HG03103 (cell line): ENCODE results near the gene MCF2L.
"Not testable (repeated sequence)": the region's sequence is repeated elsewhere in the genome, so short reads cannot be mapped to it uniquely, and the experiment has no call there.

Source experiments
- ATAC-seq: cut with Tn5 transposase; IDR thresholded peaks from one replicate; pipeline ENCODE4 v1.9.1; 2021; ENCODE audit warnings: low read depth; ENCODE audit not compliant: unreplicated experiment

Gene MCF2L

DNA sequence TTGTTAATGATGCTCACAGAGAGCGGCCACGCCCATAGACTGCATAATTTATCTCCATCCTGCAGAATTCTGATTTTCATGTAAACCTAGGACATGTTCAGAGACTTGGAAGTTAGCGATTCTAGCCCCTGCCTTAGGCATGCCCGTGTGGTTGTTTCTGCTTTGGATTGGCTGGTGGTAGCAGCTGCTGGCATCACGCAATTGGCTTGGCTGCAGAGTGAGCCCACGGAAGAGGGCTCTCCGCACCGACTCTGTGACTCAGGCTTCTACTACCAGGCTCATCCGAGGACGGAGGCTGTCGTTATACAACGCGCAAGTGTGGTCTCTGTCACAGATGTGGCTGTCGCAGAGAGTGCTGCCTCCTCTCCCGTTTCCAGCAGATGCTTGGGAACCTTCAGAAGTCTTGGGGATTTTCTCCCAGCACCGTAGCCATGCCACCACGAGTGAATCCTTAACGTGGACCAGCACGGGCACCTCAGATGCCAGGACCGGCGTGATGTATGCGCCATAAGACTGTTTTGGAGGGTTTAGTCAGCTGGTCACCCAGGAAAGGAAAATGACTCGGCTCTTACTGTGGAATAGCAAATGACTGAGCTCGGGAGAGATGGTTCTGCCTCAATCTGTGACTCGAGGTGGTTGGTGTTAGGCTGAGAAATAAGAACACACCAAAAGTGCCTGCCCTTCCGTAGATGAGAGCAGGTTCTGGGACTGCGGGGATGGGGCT lies 75.5 kb downstream of the MCF2L start:
- no peak for ATAC-seq

DNA sequence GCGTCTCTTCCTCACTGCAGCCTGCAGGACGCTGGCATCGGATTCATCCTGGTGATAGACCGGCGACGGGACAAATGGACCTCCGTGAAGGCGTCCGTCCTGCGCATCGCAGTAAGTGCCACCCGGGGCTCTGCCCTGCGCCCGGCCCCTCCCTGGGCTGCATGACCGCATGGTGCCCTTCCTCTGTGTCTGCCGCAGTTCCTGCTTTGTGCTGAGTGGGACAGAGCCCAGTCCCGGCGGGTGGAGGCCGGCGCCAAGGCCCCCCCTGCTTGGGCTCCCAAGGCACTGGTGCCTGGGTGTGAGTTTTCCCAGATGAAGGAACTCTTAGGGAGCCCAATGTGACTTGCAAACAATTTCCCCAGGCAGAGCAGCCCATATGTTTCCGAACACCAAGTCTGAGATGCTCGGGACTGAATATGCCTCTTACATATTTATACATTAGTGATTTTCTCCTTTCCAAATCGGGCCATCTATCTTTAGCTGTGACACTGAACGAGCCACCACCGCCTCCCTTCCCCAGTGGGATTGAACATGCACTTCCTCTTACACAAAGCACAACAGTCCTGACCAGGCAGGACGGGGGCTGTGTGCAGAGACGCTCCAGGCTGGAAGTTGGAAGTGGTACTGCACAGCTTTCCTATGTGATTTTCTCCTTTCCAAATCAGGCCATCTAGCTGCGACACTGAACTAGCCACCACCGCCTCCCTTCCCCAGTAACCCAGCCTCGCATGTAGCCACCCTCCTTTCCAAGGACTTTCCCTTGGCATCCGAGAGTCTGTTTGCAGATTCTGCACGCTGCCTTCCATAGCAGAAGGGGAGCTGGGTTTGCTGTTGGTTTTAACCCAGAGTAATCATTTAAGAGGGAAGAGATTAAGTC lies 76.5 kb downstream of the MCF2L start:
- ATAC-seq: no peak

DNA sequence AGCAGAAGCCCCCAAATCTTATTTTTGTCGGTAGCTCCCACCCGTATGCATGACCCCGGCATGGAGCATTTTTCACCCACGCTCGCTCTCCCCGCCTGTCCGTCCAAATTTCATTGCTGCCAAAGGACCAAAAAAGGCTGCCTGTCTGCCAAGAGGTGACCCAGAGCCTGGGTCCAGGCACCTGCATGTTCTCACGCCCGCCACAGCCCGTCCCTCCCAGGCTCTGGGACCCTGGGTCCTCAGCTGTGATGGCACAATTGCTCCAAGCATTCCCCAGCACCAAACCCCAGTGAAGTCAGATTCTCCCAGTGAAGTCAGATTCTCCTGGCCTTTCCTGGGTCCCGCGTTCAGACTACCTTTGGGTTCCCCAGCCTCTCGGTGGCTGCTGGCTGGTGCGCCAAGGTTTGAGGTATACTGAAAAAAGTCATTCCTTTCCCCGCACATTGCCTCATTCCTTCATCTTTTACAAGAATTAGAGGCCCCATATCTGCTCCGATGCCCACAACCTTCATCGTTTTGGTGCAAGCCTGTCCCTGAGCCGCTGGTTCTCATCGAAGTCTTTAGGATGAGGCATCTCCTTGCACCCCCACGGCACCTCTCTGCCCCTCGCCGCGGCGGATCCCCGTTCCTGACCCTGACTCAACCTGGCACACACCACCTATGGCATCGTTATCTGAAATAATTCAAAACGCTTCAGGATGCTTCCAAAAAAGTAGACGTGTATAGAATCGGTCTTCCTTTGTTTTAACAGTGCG lies 77.3 kb downstream of the MCF2L start:
- no peak for ATAC-seq

DNA sequence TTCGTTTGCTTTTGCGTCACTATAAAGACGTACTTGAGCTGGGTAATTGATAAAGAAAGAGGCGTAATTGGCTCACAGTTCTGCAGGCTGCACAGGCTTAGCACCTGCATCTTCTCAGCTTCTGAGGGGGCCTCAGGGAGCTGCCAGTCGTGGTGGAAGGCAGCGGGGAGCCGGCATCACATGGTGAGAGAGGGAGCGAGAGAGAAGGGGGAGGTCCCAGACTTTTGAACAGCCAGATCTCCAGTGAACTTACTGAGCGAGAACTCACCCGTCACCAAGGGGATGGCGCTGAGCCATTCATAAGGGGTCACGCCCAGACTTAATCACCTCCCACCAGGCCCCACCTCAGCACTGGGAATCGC lies 77.8 kb downstream of the MCF2L start:
- ATAC-seq: no peak

DNA sequence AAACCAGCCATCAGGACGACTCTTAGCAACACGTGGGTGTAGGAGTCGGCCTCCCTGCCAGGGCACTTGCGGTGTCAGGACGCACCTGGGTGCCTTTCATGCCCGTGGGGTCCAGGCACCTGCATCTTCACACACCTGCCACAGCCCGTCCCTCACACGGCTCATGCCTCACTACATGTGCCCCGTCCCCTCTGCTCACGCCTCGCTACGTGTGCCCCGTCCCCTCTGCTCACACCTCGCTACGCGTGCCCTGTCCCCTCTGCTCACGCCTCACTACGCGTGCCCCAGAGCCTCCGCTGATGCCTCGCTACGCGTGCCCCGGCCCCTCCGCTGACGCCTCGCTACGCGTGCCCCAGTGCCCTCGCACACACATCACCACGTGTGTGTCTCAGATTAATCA lies 78.6 kb downstream of the MCF2L start:
- no peak for ATAC-seq

DNA sequence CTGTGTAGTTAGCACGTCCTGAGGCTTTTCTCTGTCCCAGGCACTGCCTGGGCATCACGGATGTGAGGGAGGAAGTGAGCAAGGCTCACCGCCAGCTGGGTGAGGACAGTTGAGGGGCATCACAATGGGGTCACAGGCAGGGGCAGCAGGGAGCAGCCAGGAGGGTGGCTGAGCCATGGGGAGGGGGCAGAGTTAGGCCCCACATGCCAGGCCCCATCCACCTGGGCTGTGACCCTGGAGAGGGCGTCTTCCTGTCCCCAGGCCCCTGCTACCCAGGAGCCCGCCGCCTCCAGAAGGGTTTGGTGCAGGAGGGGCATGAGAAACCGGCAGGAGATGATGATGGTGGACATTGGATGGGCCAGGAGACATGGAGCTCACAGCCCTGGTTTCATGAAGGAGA lies 79.8 kb downstream of the MCF2L start:
- ATAC-seq: no peak

DNA sequence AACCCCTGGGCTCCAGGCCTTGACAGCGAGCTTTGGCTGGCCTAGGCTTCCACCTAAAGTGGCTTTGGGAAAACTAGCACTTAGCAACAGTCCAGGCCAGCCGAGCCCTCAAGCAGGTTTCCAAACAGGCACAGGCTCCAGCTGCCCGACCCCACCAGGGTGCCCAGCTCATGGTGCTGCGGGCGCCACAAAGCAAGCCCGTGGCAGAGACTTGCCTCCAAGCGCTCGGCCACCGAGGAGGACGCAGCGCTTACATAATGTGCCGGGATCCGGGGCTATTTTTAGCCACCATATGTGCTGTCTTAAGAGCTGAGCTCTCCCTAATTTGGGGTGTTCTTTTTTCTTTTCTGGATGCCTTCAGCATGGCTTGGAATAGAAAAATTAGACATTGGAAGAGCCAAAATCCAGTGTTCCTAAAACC lies 80.5 kb downstream of the MCF2L start:
- ATAC-seq: no peak

DNA sequence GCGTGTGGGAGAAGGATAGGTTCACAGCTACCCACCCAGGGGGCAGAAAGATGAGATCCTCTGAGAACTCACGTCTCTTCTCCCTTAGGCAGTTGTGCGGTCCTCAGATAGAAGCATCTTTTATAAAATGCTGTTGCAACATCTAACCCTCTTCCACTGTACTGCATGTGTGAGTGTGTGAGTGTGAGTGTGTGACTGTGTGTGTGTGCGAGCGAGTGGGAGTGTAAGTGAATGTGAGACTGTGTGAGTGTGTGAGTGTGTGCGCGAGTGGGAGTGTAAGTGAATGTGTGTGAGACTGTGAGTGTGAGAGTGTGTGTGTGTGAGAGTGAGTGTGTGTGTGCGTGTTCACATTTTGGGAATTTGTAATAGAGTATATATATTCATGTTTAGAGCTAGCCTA lies 81.0 kb downstream of the MCF2L start:
- no peak for ATAC-seq

DNA sequence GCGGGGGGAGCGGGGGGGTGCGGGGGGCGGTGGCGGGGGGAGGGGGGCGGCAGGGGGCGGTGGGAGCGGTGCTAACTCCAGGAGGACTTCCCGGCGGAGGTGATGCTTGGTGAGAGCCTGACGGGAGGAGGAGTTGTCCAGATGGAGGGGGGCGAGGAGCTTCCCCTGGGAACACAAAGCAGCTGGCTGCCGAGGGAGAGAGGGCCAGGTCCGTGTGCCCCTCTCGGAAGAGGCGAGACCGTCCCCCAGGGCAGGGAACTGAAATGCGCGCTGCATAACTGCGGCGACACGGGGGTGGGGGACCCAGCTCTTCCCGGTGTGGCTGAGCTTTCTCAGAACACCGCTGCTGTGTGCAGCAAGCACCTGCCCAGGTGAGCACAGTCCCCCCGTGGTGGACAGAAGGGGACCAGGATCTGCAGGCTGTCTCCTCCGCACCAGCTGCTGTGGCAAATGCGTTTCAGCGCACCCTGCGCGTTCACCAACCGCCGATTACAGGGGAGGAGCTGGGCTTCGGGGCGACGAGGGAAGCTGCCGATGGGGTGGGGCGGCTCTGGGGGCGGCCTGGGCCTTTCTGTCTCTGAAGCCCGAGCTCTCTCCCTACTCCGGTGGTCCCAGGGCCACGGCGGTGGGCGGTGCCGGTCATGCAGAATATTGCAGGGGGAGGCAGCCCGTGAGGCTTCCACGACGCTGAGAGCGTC lies 81.9 kb downstream of the MCF2L start:
- no peak for ATAC-seq

DNA sequence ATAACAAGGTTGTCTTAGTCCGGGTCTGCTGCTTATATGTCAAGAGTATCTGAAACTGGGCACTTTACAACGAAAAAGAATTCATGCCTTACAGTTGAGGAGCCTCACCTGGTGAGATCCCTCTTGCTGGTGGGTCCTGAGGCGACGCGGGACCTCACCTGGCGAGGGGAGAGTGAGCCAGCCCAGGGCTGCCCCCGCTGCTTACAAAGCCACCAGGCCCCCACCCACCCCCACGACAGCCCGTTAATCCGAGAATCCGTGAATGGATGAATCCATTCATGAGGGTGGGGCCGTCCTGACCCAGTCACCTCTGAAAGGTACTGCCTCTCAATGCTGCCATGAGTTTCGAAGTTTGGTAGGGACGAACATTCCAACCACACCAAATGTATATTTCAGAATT lies 82.6 kb downstream of the MCF2L start:
- no peak for ATAC-seq

DNA sequence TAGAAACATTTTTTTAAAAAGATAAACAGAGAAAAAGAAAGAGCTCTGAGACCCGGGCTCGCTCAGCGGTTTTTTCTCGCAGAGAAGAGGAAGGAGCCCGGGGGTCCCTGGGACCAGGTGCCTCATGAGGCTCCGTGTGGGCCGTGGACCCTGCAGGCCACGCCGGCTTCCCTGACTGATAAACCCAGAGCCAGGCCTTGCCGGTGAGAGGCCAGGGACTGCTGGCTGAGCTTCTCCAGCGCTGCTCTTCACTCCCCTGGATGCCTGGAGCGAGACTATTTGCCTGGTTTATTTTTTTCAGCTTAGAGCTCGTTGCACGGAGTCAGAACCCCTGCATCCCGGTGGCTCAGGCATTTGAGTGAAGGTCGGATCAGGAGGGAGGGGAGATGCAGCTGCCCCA lies 83.2 kb downstream of the MCF2L start:
- ATAC-seq: no peak

DNA sequence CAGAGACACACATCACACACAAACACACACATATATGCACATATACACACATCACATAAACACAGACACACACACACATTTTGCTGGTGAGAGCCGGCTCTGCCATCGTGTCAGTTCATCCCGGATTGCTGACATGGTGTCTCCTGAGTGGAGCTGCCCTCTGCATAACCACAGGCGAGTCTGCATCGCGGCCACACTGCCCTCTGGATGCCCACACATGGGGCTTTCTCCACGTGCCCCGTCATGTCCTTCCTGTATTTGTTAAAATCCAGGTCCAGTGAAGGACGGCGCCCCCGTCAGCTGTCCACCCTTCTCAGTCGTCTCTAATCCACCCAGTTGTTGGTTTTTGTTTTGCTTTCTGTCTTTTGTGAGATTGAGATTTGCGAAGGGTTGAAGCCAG lies 84.0 kb downstream of the MCF2L start:
- ATAC-seq: no peak

DNA sequence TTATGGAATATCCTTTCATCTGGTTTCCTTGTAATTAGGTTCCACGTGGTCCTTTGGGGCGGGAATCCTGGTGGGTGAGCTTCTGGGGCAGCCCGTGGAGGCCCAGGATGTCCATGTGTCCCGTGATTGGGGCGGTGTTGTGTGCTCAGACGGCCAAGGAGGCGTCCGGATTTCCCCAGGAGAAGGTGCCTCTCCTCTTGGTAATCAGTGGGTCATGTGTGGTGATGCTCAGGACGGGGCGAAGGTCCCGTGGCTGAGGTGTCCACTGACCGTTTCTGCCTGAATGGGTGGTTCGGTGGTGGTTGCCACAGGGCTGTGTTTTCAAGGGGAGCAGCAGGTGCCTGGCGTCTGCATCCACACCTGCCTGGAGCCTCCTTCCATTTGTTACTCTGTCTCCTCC lies 84.4 kb downstream of the MCF2L start:
- ATAC-seq: no peak

DNA sequence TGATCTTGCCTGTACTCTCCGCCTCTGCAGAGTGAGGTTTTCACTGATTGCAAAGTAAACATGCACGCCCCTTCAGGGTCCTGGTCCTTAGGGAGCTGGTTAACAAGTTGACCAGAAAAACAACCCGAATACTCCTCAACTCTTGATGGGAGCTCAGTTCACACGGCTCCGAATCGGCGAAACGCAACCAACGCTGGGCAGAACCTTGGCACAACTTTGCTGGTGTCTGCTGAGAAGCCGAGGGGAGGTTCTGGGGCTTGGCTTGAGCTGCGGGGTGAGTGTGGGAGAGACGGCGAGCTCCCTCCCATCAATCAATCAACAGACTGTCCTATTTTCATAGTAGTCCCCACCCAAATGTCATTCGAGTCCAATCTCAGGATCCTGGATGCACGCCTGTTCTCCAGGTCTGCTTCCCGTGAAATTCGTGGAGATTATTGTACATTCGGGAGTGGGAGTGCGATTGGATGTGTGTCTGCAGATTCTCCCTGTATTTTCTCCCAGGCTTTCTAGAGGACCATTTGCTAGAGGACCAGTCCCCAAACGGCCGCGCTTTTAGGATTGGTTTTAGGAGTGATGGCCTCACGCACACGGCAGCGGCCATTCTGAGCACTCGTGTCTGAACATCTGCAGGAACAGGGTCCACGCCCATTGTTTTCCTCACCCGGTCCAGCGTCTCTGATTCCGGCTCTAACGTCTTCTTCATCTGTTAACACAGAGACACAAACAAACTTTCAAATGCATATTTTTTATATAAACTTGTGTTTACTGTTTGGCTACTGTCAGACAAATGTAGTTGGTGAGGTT lies 85.0 kb downstream of the MCF2L start:
- ATAC-seq: no peak

DNA sequence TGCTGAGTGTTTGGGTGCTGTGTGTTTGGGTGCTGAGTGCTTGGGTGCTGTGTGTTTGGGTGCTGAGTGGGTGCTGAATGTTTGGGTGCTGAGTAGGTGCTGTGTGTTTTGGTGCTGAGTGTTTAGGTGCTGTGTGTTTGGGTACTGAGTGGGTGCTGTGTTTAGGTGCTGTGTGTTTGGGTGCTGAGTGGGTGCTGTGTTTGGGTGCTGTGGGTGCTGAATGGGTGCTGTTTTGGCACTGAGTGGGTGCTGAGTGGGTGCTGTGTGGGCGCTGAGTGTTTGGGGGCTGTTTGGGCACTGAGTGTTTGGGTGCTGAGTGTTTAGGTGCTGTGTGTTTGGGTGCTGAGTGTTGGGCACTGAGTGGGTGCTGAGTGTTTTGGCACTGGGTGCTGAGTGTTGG lies 88.1 kb downstream of the MCF2L start:
- no peak for ATAC-seq

DNA sequence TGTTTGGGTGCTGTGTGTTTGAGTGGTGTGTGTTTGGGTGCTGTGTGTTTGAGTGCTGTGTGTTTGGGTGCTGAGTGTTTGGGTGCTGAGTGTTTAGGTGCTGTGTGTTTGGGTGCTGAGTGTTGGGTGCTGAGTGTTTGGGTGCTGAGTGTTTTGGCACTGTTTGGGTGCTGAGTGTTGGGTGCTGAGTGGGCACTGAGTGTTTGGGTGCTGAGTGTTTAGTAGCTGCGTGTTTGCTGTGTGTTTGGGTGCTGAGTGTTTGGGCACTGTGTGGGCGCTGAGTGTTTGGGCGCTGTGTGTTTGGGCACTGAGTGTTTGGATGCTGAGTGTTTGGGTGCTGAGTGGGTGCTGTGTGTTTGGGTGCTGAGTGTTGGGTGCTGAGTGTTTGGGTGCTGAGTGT lies 88.5 kb downstream of the MCF2L start:
- ATAC-seq: not testable (repeated sequence)

DNA sequence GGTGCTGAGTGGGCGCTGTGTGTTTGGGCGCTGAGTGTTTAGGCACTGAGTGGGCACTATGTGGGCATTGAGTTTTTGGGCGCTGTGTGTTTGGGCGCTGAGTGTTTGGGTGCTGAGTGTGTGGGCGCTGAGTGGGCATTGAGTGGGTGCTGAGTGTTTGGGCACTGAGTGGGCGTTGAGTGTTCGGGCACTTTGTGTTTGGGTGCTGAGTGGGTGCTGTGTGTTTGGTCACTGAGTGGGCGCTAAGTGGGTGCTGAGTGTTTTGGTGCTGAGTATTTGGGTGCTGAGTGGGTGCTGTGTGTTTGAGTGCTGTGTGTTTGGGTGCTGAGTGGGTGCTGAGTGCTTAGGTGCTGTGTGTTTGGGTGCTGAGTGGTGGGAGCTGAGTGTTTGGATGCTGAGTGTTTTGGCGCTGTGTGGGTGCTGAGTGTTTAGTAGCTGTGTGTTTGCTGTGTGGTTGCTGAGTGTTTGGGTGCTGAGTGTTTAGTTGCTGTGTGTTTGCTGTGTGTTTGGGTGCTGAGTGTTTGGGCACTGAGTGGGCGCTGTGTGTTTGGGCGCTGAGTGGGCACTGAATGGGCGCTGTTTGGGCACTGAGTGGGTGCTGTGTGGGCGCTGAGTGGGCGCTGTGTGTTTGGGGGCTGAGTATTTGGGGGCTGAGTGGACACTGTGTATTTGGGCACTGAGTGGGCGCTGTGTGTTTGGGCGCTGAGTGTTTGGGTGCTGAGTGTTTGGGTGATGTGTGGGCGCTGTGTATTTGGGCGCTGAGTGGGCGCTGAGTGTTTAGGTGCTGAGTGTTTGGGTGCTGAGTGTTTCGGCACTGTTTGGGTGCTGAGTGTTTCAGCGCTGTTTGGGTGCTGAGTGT lies 89.3 kb downstream of the MCF2L start:
- no peak for ATAC-seq

DNA sequence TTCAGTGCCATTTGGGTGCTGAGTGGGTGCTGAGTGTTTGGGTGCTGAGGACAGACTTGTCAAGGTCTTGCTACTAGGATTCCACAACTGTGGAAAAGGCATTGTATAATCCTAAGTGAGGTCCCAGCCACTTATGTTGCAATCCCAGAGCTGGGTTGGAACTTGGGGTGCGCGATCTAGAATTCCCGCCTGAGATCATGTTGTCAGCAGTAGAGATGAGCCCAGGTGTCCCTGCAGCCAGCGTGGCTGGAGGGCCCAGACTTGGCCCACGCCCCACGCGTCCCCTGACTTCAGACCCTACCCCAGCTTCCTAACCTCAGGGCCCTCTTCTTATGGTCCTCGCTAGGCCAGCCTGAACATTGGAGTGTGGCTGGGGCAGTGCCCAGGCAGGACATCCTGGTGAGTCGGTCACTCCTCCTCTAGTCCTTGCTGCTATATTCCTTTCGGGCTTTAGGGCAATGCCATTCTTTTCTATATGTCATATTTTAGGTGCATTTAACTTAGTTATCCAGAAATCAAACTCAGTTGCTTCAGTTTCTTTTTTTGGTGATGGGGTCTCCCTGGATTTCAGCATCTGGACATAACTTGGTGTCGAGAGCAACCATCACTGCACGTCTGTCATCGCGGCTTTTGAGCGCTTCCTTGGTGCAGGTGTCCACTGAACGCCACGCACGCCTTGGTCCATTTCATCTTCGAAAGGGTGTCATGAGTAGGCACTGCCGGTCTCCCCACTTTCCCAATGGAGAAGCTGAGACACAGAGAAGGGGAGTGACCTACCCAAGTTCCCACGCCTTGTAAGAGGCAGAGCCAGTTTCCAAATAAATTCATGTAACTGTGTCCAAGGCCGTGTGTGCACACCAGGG lies 90.2 kb downstream of the MCF2L start:
- ATAC-seq: no peak
